Left kidney (tissue), 2 donors: ENCODE measurements around the gene INSYN1. TPM values are rescaled to one million over a fixed set of nuclear protein-coding genes. Genes with fewer than 3 reads are reported as not detected.
"Not testable (repeated sequence)": the region's sequence is repeated elsewhere in the genome, so short reads cannot be mapped to it uniquely, and the experiment has no call there.

Experiments
- DNase-seq: peaks from one replicate; pipeline ENCODE4 v3.0.0-alpha.2; 2013
- polyA plus RNA-seq: library from polyadenylated mRNA; unstranded; fragments of 120-200 nt; gene quantifications from one replicate; pipeline ENCODE4 v1.2.1, GENCODE V29; 2013; ENCODE audit not compliant: insufficient read length

INSYN1 gene
- polyA plus RNA-seq, 1 donor: 12.6 TPM

- no peak for DNase-seq
Observed at GRCh38 chr15:73751511-73751898, 1.6 kb downstream of the INSYN1 start.

- no peak for DNase-seq
Observed at GRCh38 chr15:73750951-73751350, 2.2 kb downstream of the INSYN1 start.

GRCh38 chr15:73750438-73750837, 2.7 kb downstream of the INSYN1 start:
- DNase-seq: no peak

- no peak for DNase-seq
Observed at GRCh38 chr15:73749971-73750370, 3.2 kb downstream of the INSYN1 start.

- DNase-seq: no peak
Observed at GRCh38 chr15:73749533-73749932, 3.6 kb downstream of the INSYN1 start.

- DNase-seq: no peak
Observed at GRCh38 chr15:73748730-73749129, 4.4 kb downstream of the INSYN1 start.

GRCh38 chr15:73747847-73748590, 5.1 kb downstream of the INSYN1 start:
- no peak for DNase-seq

- no peak for DNase-seq
Observed at GRCh38 chr15:73746883-73747282, 6.3 kb downstream of the INSYN1 start.

GRCh38 chr15:73746261-73746660, 6.9 kb downstream of the INSYN1 start:
- no peak for DNase-seq

- no peak for DNase-seq
Observed at GRCh38 chr15:73745073-73745472, 8.1 kb downstream of the INSYN1 start.

- DNase-seq: no peak
Observed at GRCh38 chr15:73744293-73744692, 8.9 kb downstream of the INSYN1 start.

GRCh38 chr15:73741321-73741836, 11.8 kb downstream of the INSYN1 start:
- no peak for DNase-seq

- no peak for DNase-seq
Observed at GRCh38 chr15:73740152-73741048, 12.8 kb downstream of the INSYN1 start.

- DNase-seq: no peak
Observed at GRCh38 chr15:73737535-73737934, 15.6 kb downstream of the INSYN1 start.

- no peak for DNase-seq
Observed at GRCh38 chr15:73732930-73733329, 20.2 kb downstream of the INSYN1 start.

GRCh38 chr15:73732051-73732450, 21.1 kb downstream of the INSYN1 start:
- DNase-seq: not testable (repeated sequence)

GRCh38 chr15:73727330-73727976, 25.7 kb downstream of the INSYN1 start:
- no peak for DNase-seq

- no peak for DNase-seq
Observed at GRCh38 chr15:73724212-73724611, 28.9 kb downstream of the INSYN1 start.

GRCh38 chr15:73723191-73723590, 30.0 kb downstream of the INSYN1 start:
- no peak for DNase-seq

GRCh38 chr15:73722425-73722824, 30.7 kb downstream of the INSYN1 start:
- DNase-seq: no peak

- DNase-seq: no peak
Observed at GRCh38 chr15:73718694-73719093, 34.5 kb downstream of the INSYN1 start.

GRCh38 chr15:73717802-73718201, 35.3 kb downstream of the INSYN1 start:
- DNase-seq: no peak

GRCh38 chr15:73717206-73717605, 35.9 kb downstream of the INSYN1 start:
- no peak for DNase-seq
